ENCODE results near the gene TMEM244.

Gene TMEM244

GRCh38 chr6:129801909-129802308 is 59.2 kb downstream of the TMEM244 start:
- TF ChIP-seq EZH2phosphoT487 (IDR thresholded peaks at IDR 0.05; ENCODE audit: low read depth) (no peak), CTCF (IDR thresholded peaks at IDR 0.05; ENCODE audit: low read depth, low read length) (no peak)
- Histone ChIP-seq H2AFZ (ENCODE audit: low read depth, low read length) (no peak overlapping the region), H3K9me3 (ENCODE audit: insufficient read depth, low read length) (no peaks in the 10 kb centered on the region), H4K20me1 (ENCODE audit: insufficient read depth, low read length) (no peaks in the 10 kb centered on the region), H3K9ac (ENCODE audit: low read length) (no peak overlapping the region), H3K27me3 (ENCODE audit: low read depth, low read length) (no peaks in the 10 kb centered on the region), H3K4me1 (ENCODE audit: low read length) (no peaks in the 10 kb centered on the region), H3K4me2 (ENCODE audit: low read length) (no peak overlapping the region), H3K36me3 (replicated peaks; ENCODE audit: low read depth, low read length) (no peaks in the 10 kb centered on the region), H3K79me2 (ENCODE audit: low read length) (no peaks in the 10 kb centered on the region), H3K4me3 (ENCODE audit: low read length) (no peak overlapping the region), H3K27ac (ENCODE audit: low read length) (no peak overlapping the region)

- no peaks in the 10 kb centered on the region for H3K9me3 ChIP-seq (ENCODE audit: insufficient read depth, low read length)
- no peaks in the 10 kb centered on the region for H3K79me2 ChIP-seq (ENCODE audit: low read length)
- H3K4me3 ChIP-seq (ENCODE audit: low read length) = no peak overlapping the region
- no peak overlapping the region for H2AFZ ChIP-seq (ENCODE audit: low read depth, low read length)
- H3K27me3 ChIP-seq (ENCODE audit: low read depth, low read length) = no peaks in the 10 kb centered on the region
- no peak overlapping the region for H3K4me2 ChIP-seq (ENCODE audit: low read length)
- TF ChIP-seq EZH2phosphoT487 (IDR thresholded peaks at IDR 0.05; ENCODE audit: low read depth) (no peak), CTCF (IDR thresholded peaks at IDR 0.05; ENCODE audit: low read depth, low read length) (no peak)
- no peaks in the 10 kb centered on the region for H4K20me1 ChIP-seq (ENCODE audit: insufficient read depth, low read length)
- no peak overlapping the region for H3K27ac ChIP-seq (ENCODE audit: low read length)
- no peaks in the 10 kb centered on the region for H3K4me1 ChIP-seq (ENCODE audit: low read length)
- H3K36me3 ChIP-seq (replicated peaks; ENCODE audit: low read depth, low read length) = no peaks in the 10 kb centered on the region
- H3K9ac ChIP-seq (ENCODE audit: low read length) = no peak overlapping the region
These were observed 65.9 kb downstream of the TMEM244 start for GRCh38 chr6:129795261-129795660.

GRCh38 chr6:129793447-129793846 is 67.7 kb downstream of the TMEM244 start:
- Histone ChIP-seq H3K79me2 (ENCODE audit: low read length) (no peaks in the 10 kb centered on the region), H3K9ac (ENCODE audit: low read length) (no peak overlapping the region), H3K27ac (ENCODE audit: low read length) (no peak overlapping the region), H3K36me3 (replicated peaks; ENCODE audit: low read depth, low read length) (no peaks in the 10 kb centered on the region), H3K4me3 (ENCODE audit: low read length) (no peak overlapping the region), H2AFZ (ENCODE audit: low read depth, low read length) (no peak overlapping the region), H3K4me1 (ENCODE audit: low read length) (no peaks in the 10 kb centered on the region), H3K27me3 (ENCODE audit: low read depth, low read length) (no peaks in the 10 kb centered on the region), H3K4me2 (ENCODE audit: low read length) (no peak overlapping the region), H4K20me1 (ENCODE audit: insufficient read depth, low read length) (no peaks in the 10 kb centered on the region), H3K9me3 (ENCODE audit: insufficient read depth, low read length) (no peaks in the 10 kb centered on the region)
- no peak for TF ChIP-seq EZH2phosphoT487 (IDR thresholded peaks at IDR 0.05; ENCODE audit: low read depth)
- no peak for TF ChIP-seq CTCF (IDR thresholded peaks at IDR 0.05; ENCODE audit: low read depth, low read length)

GRCh38 chr6:129792049-129792448 is 69.1 kb downstream of the TMEM244 start:
- no peaks in the 10 kb centered on the region for H3K9me3 ChIP-seq (ENCODE audit: insufficient read depth, low read length)
- H3K27me3 ChIP-seq (ENCODE audit: low read depth, low read length) = no peaks in the 10 kb centered on the region
- no peaks in the 10 kb centered on the region for H3K79me2 ChIP-seq (ENCODE audit: low read length)
- no peak overlapping the region for H2AFZ ChIP-seq (ENCODE audit: low read depth, low read length)
- H3K4me3 ChIP-seq (ENCODE audit: low read length) = no peak overlapping the region
- TF ChIP-seq CTCF (IDR thresholded peaks at IDR 0.05; ENCODE audit: low read depth, low read length) = no peak
- TF ChIP-seq EZH2phosphoT487 (IDR thresholded peaks at IDR 0.05; ENCODE audit: low read depth) = no peak
- no peak overlapping the region for H3K27ac ChIP-seq (ENCODE audit: low read length)
- H3K4me1 ChIP-seq (ENCODE audit: low read length) = no peaks in the 10 kb centered on the region
- no peak overlapping the region for H3K4me2 ChIP-seq (ENCODE audit: low read length)
- H4K20me1 ChIP-seq (ENCODE audit: insufficient read depth, low read length) = no peaks in the 10 kb centered on the region
- no peak overlapping the region for H3K9ac ChIP-seq (ENCODE audit: low read length)
- no peaks in the 10 kb centered on the region for H3K36me3 ChIP-seq (replicated peaks; ENCODE audit: low read depth, low read length)

All from OCI-LY3 (cell line).